ENCODE measurements around the gene DVL1. TPM values are rescaled to one million over a fixed set of nuclear protein-coding genes. Genes with fewer than 3 reads are reported as not detected.

Gene DVL1
- total and polyA plus RNA-seq, 2 of the 13 experiments (the other 11 are each of a cell fraction or from before 2014, with no cell fraction given) = 30.8 to 60.4 TPM

- TF ChIP-seq ATF2 (CRISPR knock-in tag; IDR thresholded peaks at IDR 0.05) (peak; percentile 98), ZBTB2 (CRISPR knock-in tag; IDR thresholded peaks at IDR 0.05; ENCODE audit: low read depth) (0 out of 2 replicates have a peak, but pooled peaks have one; percentile 34), FLYWCH1 (CRISPR knock-in tag; IDR thresholded peaks at IDR 0.05) (0 out of 2 replicates have a peak, but pooled peaks have one; percentile 18), DMAP1 (CRISPR knock-in tag; IDR thresholded peaks at IDR 0.05) (peak; percentile 12; the same call in 1 of the 2 replicates), ZNF280D (CRISPR knock-in tag; IDR thresholded peaks at IDR 0.05) (no peak), ATF4 (CRISPR knock-in tag; IDR thresholded peaks at IDR 0.05) (no peak), TBP (CRISPR knock-in tag; IDR thresholded peaks at IDR 0.05) (no peak), BCL6 (CRISPR knock-in tag; IDR thresholded peaks at IDR 0.05) (no peak), ZNF24 (IDR thresholded peaks at IDR 0.05) (no peak), AKNA (CRISPR knock-in tag; IDR thresholded peaks at IDR 0.05; ENCODE audit: borderline replicate concordance) (no peak), ZNF468 (CRISPR knock-in tag; IDR thresholded peaks at IDR 0.05) (no peak), ZNF607 (CRISPR knock-in tag; IDR thresholded peaks at IDR 0.05; ENCODE audit: borderline replicate concordance) (no peak)
These were observed 44.6 kb downstream of the DVL1 start (continued) for GRCh38 chr1:1304331-1305299.

All from HepG2 (cell line).